ENCODE measurements around the gene ZBTB22.
"Not testable (repeated sequence)": the region's sequence is repeated elsewhere in the genome, so short reads cannot be mapped to it uniquely, and the experiment has no call there.

The ZBTB22 gene

GRCh38 chr6:33344701-33345697 is 27.5 kb upstream of the ZBTB22 start:
- no peak for DNase-seq (ENCODE audit: insufficient read length)
- peak; percentile 67 for FAIRE-seq
- TF ChIP-seq TAF1 (IDR thresholded peaks at IDR 0.05; ENCODE audit: borderline replicate concordance, low read depth, low read length), result no peak
- TF ChIP-seq POLR2AphosphoS5 (IDR thresholded peaks at IDR 0.05; ENCODE audit: low read depth, low read length), result no peak
- no peak for TF ChIP-seq POLR2A (IDR thresholded peaks at IDR 0.05; ENCODE audit: low read depth, low read length)

GRCh38 chr6:33343953-33344611 is 26.5 kb upstream of the ZBTB22 start:
- TF ChIP-seq TAF1 (IDR thresholded peaks at IDR 0.05; ENCODE audit: borderline replicate concordance, low read depth, low read length), result no peak
- TF ChIP-seq POLR2AphosphoS5 (IDR thresholded peaks at IDR 0.05; ENCODE audit: low read depth, low read length), result no peak
- no peak for TF ChIP-seq POLR2A (IDR thresholded peaks at IDR 0.05; ENCODE audit: low read depth, low read length)
- FAIRE-seq (peak; percentile 73), DNase-seq (ENCODE audit: insufficient read length) (no peak)

GRCh38 chr6:33343606-33343952 is 26.0 kb upstream of the ZBTB22 start:
- not testable (repeated sequence) for DNase-seq (ENCODE audit: insufficient read length); FAIRE-seq

- DNase-seq (ENCODE audit: insufficient read length) (no peak), FAIRE-seq (no peak)
- no peak for TF ChIP-seq POLR2AphosphoS5 (IDR thresholded peaks at IDR 0.05; ENCODE audit: low read depth, low read length)
These were observed 21.6 kb upstream of the ZBTB22 start for GRCh38 chr6:33339193-33339592.

GRCh38 chr6:33336495-33336894 is 19.0 kb upstream of the ZBTB22 start:
- TF ChIP-seq TAF1 (IDR thresholded peaks at IDR 0.05; ENCODE audit: borderline replicate concordance, low read depth, low read length) (no peak), POLR2AphosphoS5 (IDR thresholded peaks at IDR 0.05; ENCODE audit: low read depth, low read length) (no peak), POLR2A (IDR thresholded peaks at IDR 0.05; ENCODE audit: low read depth, low read length) (no peak)
- no peak for FAIRE-seq
- DNase-seq (ENCODE audit: insufficient read length), result no peak

- TF ChIP-seq POLR2AphosphoS5 (IDR thresholded peaks at IDR 0.05; ENCODE audit: low read depth, low read length) (no peak), POLR2A (IDR thresholded peaks at IDR 0.05; ENCODE audit: low read depth, low read length) (no peak), TAF1 (IDR thresholded peaks at IDR 0.05; ENCODE audit: borderline replicate concordance, low read depth, low read length) (no peak)
- DNase-seq (ENCODE audit: insufficient read length) (no peak), FAIRE-seq (no peak)
These were observed 18.4 kb upstream of the ZBTB22 start for GRCh38 chr6:33335916-33336315.

GRCh38 chr6:33333666-33334065 is 16.1 kb upstream of the ZBTB22 start:
- no peak for TF ChIP-seq TAF1 (IDR thresholded peaks at IDR 0.05; ENCODE audit: borderline replicate concordance, low read depth, low read length)
- no peak for TF ChIP-seq POLR2AphosphoS5 (IDR thresholded peaks at IDR 0.05; ENCODE audit: low read depth, low read length)
- TF ChIP-seq POLR2A (IDR thresholded peaks at IDR 0.05; ENCODE audit: low read depth, low read length), result no peak
- no peak for DNase-seq (ENCODE audit: insufficient read length)
- FAIRE-seq, result no peak

GRCh38 chr6:33330736-33331135 is 13.2 kb upstream of the ZBTB22 start:
- DNase-seq (ENCODE audit: insufficient read length) (no peak), FAIRE-seq (no peak)
- TF ChIP-seq TAF1 (IDR thresholded peaks at IDR 0.05; ENCODE audit: borderline replicate concordance, low read depth, low read length) (no peak), POLR2AphosphoS5 (IDR thresholded peaks at IDR 0.05; ENCODE audit: low read depth, low read length) (no peak), POLR2A (IDR thresholded peaks at IDR 0.05; ENCODE audit: low read depth, low read length) (no peak)

GRCh38 chr6:33329058-33329457 is 11.5 kb upstream of the ZBTB22 start:
- no peak for FAIRE-seq
- TF ChIP-seq TAF1 (IDR thresholded peaks at IDR 0.05; ENCODE audit: borderline replicate concordance, low read depth, low read length) (no peak), POLR2AphosphoS5 (IDR thresholded peaks at IDR 0.05; ENCODE audit: low read depth, low read length) (no peak), POLR2A (IDR thresholded peaks at IDR 0.05; ENCODE audit: low read depth, low read length) (no peak)
- DNase-seq (ENCODE audit: insufficient read length), result no peak

- no peak for DNase-seq (ENCODE audit: insufficient read length)
These were observed 6.6 kb upstream of the ZBTB22 start for GRCh38 chr6:33324125-33324524.

GRCh38 chr6:33323623-33323948 is 6.0 kb upstream of the ZBTB22 start:
- no peak for TF ChIP-seq POLR2A (IDR thresholded peaks at IDR 0.05; ENCODE audit: low read depth, low read length)
- TF ChIP-seq TAF1 (IDR thresholded peaks at IDR 0.05; ENCODE audit: borderline replicate concordance, low read depth, low read length), result no peak
- no peak for TF ChIP-seq POLR2AphosphoS5 (IDR thresholded peaks at IDR 0.05; ENCODE audit: low read depth, low read length)
- FAIRE-seq, result no peak
- no peak for DNase-seq (ENCODE audit: insufficient read length)

More at GRCh38 chr6:33324125-33324524, 6.6 kb upstream of the ZBTB22 start:
- no peak for FAIRE-seq
- TF ChIP-seq TAF1 (IDR thresholded peaks at IDR 0.05; ENCODE audit: borderline replicate concordance, low read depth, low read length), result no peak

- TF ChIP-seq POLR2A (IDR thresholded peaks at IDR 0.05; ENCODE audit: low read depth, low read length), result no peak
- no peak for TF ChIP-seq TAF1 (IDR thresholded peaks at IDR 0.05; ENCODE audit: borderline replicate concordance, low read depth, low read length)
- TF ChIP-seq POLR2AphosphoS5 (IDR thresholded peaks at IDR 0.05; ENCODE audit: low read depth, low read length), result no peak
- FAIRE-seq, result no peak
- DNase-seq (ENCODE audit: insufficient read length), result no peak
These were observed 3.7 kb upstream of the ZBTB22 start for GRCh38 chr6:33321227-33321626.

Data from GM12892 (cell line).